Pancreas (tissue), 10 donors: ENCODE results near the gene RAET1E. TPM values are rescaled to one million over a fixed set of nuclear protein-coding genes. Genes with fewer than 3 reads are reported as not detected.
"Not testable (repeated sequence)": the region's sequence is repeated elsewhere in the genome, so short reads cannot be mapped to it uniquely, and the experiment has no call there.

Experiments used
- ATAC-seq, 4 donors: fragments of 200-7000 bp; cut with Tn5 transposase; one replicate each; pipeline versions ENCODE4 v1.8.0 to v1.9.1; 2020; ENCODE audit warnings: mild to moderate bottlenecking in 4 of 4, moderate library complexity in 4 of 4
- DNase-seq, 6 donors: peaks; one replicate each; pipeline ENCODE4 v3.0.0-alpha.2; 2020
- FAIRE-seq: peaks from 2 replicates; lab custom pipeline; 2012; peaks lifted over from hg19 to GRCh38; lab: Jason Lieb, UNC
- H3K27ac ChIP-seq, 4 donors: fragments of 200-600 bp; sonication (generic); 1 replicate in 3 of 4; 2 replicates in 1 of 4; pipeline versions ENCODE4 v1.5.0 to v1.8.0; 2020
- H3K27me3 ChIP-seq, 4 donors: fragments of 200-600 bp; one replicate each; pipeline ENCODE4 v1.8.0; 2021
- H3K36me3 ChIP-seq, 3 donors: fragments of 200-600 bp; sonication (generic) in 1 of 3; one replicate each; pipeline versions ENCODE4 v1.5.0 to v1.8.0; 2020 to 2021
- H3K4me1 ChIP-seq, 3 donors: fragments of 200-600 bp; one replicate each; pipeline ENCODE4 v1.8.0; 2021
- H3K4me3 ChIP-seq, 4 donors: fragments of 200-600 bp; sonication (generic) in 2 of 4; one replicate each; pipeline versions ENCODE4 v1.5.0 to v1.8.0; 2020 to 2021
- H3K9me3 ChIP-seq, 4 donors: fragments of 200-600 bp; one replicate each; pipeline ENCODE4 v1.8.0; 2021
- CTCF ChIP-seq, 4 donors: fragments of 200-600 bp; sonication (generic) in 3 of 4; IDR thresholded peaks; one replicate each; pipeline versions ENCODE4 v1.5.0 to v1.8.0; 2021; ENCODE audit warnings: antibody characterized with exemption in 4 of 4
- WGBS, 2 donors: extraction: QIAGEN DNeasy Blood & Tissue Kit; methylation state at CpG; one replicate each; pipeline ENCODE4 v1.1.7; 2013; 5-methylcytosine and 5-hydroxymethylcytosine counted together
- intact Hi-C, 3 donors: fragments of 100-400 bp; cut with DNase I; formaldehyde crosslinking; loops; one replicate each; pipeline versions ENCODE4 v1.11.1 to v1.14.2; 2022
- polyA plus RNA-seq, 2 donors: library from polyadenylated mRNA; stranded (reverse); fragments of 200-250 nt; gene quantifications; one replicate each; pipeline ENCODE4 v1.2.3, GENCODE V29; 2013
- total RNA-seq, 6 donors: library from RNA; stranded (reverse); fragmentation: NEBNext Ultra II Directional in 4 of 6; extraction: Animal tissue kit (Norgen Biotek cat#: 25700) in 4 of 6; gene quantifications; one replicate each; pipeline versions ENCODE4 v1.2.1 to v1.2.4, GENCODE V29; 2021 to 2023
- donor health status: healthy with polysubstance abuse.
- donor health status: DM: no; HTN: no; CAD: no; lungs with moderate emphysema.
- donor health status: DM: no; HTN: no; CAD: no.
- donor health status: control.
- donor health status: control.
- donor health status: Bipolar disorder and iron deficiency.
- donor health status: DM: yes; HTN: yes; CAD: no.
- donor health status: DM: no; HTN: no; CAD: no.
- donor health status: DM: no; HTN: no; CAD: no.
- donor health status: DM: yes; HTN: yes; CAD: no.

RAET1E gene
- total and polyA plus RNA-seq, 8 donors: 0.09 TPM; not detected in 7

- Histone ChIP-seq H3K27ac (peak overlapping the region in 1 of 4 donors; percentile 0), H3K4me1 (peaks cover 3 to 6% (median 5%) of the 10 kb centered on the region in 3 donors), H3K9me3 (no peaks in the 10 kb centered on the region), H3K4me3 (no peak overlapping the region), H3K36me3 (no peaks in the 10 kb centered on the region), H3K27me3 (no peaks in the 10 kb centered on the region)
- DNase-seq (peak in 2 of 6 donors; percentile 22 to 56), FAIRE-seq (no peak), ATAC-seq (peak in 3 of 4 donors; percentile 26 to 72 (median 71))
- WGBS, 2 donors: 68 to 71% methylated on average over 13 of the region's 13 CpGs
- TF ChIP-seq CTCF (IDR thresholded peaks at IDR 0.05): no peak
- intact Hi-C loops: no loop called here
Observed at GRCh38 chr6:149897015-149897697, 757 bp downstream of the RAET1E start.

DNA sequence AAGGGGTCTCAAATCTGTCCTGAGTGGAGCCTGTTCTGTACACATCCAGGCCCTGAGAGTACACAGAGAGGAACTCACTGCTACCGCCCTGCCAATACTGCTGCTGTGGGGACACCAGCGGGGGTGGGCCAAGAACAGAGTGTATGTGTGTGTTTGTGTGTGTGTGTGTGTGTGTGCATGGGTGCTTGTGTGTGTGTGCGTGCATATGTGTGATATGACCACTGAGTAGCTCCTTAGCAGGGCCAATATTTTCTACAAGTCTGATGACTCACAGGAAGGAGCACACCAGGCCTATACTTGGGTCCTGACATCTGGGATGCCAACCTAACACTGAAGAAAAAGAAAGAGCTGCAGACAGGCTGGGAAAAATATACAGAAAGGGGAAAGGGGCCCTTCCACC is 1.4 kb downstream of the RAET1E start:
- H3K27me3 ChIP-seq: no peaks in the 10 kb centered on the region
- DNase-seq (no peak), FAIRE-seq (no peak), ATAC-seq (no peak)
- no peak overlapping the region for H3K4me3 ChIP-seq
- 88 to 90% methylated on average over 3 of the region's 3 CpGs for WGBS, 2 donors
- H3K36me3 ChIP-seq: no peaks in the 10 kb centered on the region
- TF ChIP-seq CTCF (IDR thresholded peaks at IDR 0.05): no peak
- no peaks in the 10 kb centered on the region for H3K9me3 ChIP-seq
- no peak overlapping the region for H3K27ac ChIP-seq
- peaks cover 3 to 6% (median 5%) of the 10 kb centered on the region in 3 donors for H3K4me1 ChIP-seq
- intact Hi-C loops: no loop called here

DNA sequence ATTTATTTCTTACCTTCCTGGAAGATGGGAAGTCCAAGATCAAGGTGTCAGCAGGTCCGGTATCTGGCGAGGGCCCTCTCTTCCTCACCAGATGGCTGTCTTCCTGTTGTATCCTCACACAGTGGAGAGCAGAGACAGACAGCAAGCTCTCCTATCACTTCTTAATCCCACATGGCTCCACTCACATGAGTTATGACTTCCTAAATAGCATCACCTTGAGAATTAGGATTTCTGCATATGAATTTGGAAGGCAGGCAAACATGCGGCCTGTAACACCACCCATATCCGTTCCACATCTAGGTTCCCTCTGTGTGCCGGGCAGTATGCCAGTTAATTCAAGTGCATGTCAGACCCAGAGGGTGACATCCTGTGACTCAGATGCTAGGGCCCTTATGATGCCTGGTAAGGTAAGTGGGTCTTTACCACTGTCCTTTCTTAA is 2.1 kb downstream of the RAET1E start:
- intact Hi-C loops: no loop called here
- no peak for DNase-seq

GRCh38 chr6:149895048-149895590 is 2.8 kb downstream of the RAET1E start:
- Histone ChIP-seq H3K4me1 (peaks cover 3 to 6% (median 5%) of the 10 kb centered on the region in 3 donors), H3K9me3 (no peaks in the 10 kb centered on the region), H3K27ac (peak overlapping the region in 2 of 4 donors; percentile 41 to 60), H3K4me3 (no peak overlapping the region), H3K36me3 (no peaks in the 10 kb centered on the region), H3K27me3 (no peaks in the 10 kb centered on the region)
- intact Hi-C loops: no loop called here
- DNase-seq (peak in 4 of 6 donors; percentile 48 to 66 (median 54)), ATAC-seq (peak; percentile 60 to 94 (median 86)), FAIRE-seq (peak; percentile 9)
- WGBS, 2 donors: 34 to 45% methylated on average over 7 of the region's 7 CpGs
- no peak for TF ChIP-seq CTCF (IDR thresholded peaks at IDR 0.05)

More for the DNA sequence above, 2.1 kb downstream of the RAET1E start:
- H3K4me3 ChIP-seq: no peak overlapping the region
- H3K36me3 ChIP-seq: no peaks in the 10 kb centered on the region
- H3K27me3 ChIP-seq: no peaks in the 10 kb centered on the region
- ATAC-seq: peak in 3 of 4 donors; percentile 10 to 42 (median 23)
- peak overlapping the region in 2 of 4 donors; percentile 41 to 60 for H3K27ac ChIP-seq
- H3K4me1 ChIP-seq: peaks cover 3 to 6% (median 5%) of the 10 kb centered on the region in 3 donors
- 62 to 71% methylated on average over 5 of the region's 5 CpGs for WGBS, 2 donors
- no peak for TF ChIP-seq CTCF (IDR thresholded peaks at IDR 0.05)
- FAIRE-seq: no peak
- no peaks in the 10 kb centered on the region for H3K9me3 ChIP-seq

DNA sequence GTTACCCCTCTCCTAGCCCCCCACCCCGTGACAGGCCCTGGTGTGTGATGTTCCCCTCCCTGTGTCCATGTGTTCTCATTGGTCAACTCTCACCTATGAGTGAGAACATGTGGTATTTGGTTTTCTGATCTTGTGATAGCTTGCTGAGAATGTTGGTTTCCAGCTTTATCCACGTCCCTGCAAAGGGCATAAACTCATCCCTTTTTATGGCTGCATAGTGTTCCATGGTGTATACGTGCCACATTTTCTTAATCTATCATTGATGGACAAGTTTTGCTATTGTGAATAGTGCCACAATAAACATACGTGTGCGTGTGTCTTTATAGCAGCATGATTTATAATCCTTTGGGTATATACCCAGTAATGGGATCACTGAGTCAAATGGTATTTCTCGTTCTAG is 6.0 kb downstream of the RAET1E start:
- FAIRE-seq, H3K4me3 ChIP-seq, ATAC-seq, H3K27me3 ChIP-seq, H3K36me3 ChIP-seq, DNase-seq, H3K9me3 ChIP-seq, H3K27ac ChIP-seq, intact Hi-C loops, H3K4me1 ChIP-seq: not testable (repeated sequence)
- WGBS, 2 donors: 77 to 88% methylated on average over 6 of the region's 6 CpGs
